GM21528 (cell line): ENCODE measurements around the gene ZC3HAV1.
"Not testable (repeated sequence)": the region's sequence is repeated elsewhere in the genome, so short reads cannot be mapped to it uniquely, and the experiment has no call there.

Source experiments
- ATAC-seq: cut with Tn5 transposase; IDR thresholded peaks from one replicate; pipeline ENCODE4 v1.9.1; 2021; ENCODE audit warnings: mild to moderate bottlenecking, moderate library complexity; ENCODE audit not compliant: unreplicated experiment, low FRiP score

Gene ZC3HAV1

GRCh38 chr7:139112741-139113250, 3.3 kb upstream of the ZC3HAV1 start:
- no peak for ATAC-seq

DNA sequence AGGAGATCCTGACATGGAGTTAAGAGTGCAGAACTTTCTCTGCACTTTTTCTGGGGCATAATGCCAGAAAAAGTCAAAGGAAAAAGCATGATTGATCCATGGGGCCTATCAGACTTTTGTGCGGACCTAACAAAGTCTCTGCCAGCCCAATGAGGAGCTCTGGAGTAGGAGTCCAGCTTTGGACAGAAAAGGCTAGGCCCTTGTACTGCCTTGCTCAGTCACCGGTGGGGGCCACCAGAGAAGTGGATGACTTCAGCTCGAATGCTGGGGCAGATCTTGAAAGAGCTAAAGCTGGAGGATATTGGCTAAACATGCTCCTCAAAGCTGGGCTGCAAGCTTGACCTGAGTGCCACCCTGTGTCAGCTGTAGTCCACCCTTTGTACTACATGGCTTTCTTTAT, 2.8 kb upstream of the ZC3HAV1 start:
- no peak for ATAC-seq

- no peak for ATAC-seq
Measured at GRCh38 chr7:139111811-139112301, 2.3 kb upstream of the ZC3HAV1 start.

DNA sequence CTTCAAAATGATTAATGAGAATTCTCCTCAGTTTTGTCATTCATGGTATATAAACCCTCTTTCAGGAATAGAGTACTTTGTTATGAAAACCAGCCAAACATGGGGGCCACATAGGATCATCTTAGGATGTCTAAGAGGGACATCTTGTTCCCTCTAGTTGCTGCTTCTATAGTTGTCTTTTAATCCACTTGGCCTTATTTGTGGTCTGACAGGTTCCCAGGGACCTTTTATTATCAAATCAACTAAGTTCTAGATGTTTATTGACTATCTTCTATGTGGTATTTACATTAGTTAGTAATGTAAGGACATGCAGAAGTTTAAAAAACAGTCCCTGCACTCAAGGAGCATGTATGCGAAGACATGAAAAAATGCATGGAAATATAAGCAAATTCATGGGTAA, 1.6 kb upstream of the ZC3HAV1 start:
- ATAC-seq = no peak

- ATAC-seq = no peak
Measured at GRCh38 chr7:139109983-139110411, 477 bp upstream of the ZC3HAV1 start.

DNA sequence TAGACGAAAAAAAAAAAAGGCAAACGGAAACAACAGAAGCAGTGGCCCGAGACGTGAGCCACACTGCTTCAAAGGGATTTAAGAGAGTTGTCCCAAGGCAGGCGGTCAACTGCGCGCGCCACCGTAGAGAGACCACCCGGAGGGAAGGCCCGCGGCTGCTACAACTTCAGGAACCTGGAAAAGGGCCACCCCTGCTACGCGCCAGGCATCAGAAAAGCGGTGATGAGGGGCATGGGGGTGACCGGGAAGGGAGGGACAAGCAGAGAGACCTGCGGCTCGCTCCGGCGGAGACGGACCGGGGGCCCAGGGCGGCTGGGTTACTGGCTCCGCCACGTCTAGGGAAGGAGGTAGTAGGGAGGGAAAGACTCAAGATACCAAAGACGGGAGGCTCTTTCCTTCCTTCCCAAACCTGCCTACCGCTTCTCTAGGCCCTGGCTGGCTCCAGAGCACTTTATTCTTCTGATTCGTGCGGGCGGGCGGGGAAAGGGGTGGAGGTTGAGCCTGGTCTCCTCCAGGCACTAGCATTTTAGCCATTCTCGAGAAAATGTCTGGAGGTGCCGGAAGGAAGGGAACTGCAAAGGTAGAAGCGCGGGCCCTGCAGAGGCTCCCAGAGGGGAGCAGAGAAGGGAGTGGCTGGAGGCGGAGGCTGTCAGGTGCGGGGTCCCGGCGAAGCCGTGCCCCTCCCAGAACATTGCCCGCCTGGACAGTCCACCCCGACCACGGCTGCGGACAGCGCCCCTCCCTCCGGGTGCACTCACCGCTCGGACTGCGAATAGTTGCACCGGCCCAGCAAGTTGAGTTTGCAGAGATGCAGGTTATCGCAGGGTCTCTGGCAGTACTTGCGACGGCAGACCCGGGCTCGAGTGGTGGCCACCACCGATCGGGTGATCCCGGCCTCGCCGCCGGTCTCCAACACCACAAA, 993 bp downstream of the ZC3HAV1 start:
- peak; percentile 24 for ATAC-seq

DNA sequence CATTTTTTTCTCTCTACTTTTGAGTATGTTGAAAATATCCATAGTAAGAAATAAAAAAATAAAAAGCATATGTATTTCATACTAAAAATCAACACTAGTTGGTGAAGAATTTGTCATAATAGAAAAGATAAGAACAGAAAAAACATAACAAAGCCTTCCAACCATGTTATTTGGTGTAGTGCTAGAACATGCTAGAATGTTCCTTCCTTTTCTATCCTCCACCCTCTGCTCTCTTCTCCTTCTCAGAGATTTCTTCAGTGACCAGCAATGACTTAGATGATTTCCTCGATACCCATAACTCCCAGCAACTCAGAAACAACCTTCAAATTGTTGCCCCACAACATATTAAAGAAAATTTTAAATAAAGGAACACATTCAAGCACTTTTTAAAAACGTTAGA, 2.6 kb downstream of the ZC3HAV1 start:
- no peak for ATAC-seq

- ATAC-seq = not testable (repeated sequence)
Measured at GRCh38 chr7:139106227-139106626, 3.3 kb downstream of the ZC3HAV1 start.

- no peak for ATAC-seq
Measured at GRCh38 chr7:139105484-139105883, 4.0 kb downstream of the ZC3HAV1 start.

DNA sequence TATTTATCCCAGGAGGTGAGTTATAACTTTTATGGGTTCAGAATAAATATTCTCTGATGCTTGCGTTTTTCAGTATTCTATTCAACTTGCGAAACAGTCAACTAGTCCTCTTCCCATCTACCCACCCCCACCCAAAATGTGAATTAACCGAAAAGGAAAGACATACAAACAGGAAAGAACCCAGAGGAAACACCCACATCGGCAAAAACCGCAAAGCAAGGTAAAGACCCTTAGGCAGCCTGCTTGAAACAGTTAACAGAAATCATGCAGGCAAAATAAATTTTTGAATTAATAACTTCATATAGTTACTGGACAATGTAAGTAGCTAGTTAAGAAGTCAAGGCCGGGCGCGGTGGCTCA, 5.4 kb downstream of the ZC3HAV1 start:
- no peak for ATAC-seq

DNA sequence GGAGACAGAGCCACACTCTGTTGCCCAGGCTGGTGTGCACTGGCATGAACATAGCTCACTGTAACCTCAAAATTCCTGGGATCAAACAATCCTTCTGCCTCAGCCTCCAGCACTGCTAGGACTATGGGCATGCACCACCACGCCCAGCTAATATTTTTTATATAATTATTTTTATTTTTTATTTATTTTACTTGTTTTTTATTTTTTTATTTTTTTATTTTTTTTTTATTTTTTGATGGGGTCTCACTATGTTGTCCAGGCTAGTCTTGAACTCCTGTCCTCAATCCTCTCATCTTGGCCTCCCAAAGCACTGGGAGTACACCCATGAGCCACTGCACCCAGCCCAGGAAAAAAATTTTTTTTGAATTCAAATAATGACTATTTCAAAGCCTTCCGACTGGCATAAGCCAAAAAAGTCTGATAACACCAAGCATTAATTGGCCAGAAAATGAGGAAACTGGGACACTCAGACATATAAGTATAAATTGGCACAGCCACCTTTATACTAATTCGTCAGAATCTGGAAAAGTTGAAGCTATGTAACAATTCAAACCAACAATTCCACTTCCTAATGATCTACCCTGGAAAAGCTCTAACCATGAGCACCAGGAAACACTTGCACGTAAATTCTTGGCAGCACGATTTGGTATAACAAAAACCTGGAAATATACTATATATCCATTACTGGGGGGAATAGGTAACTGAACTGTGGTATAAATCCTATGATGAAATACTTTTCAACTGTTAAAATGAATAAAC, 6.3 kb downstream of the ZC3HAV1 start:
- no peak for ATAC-seq

GRCh38 chr7:139101637-139102158, 7.8 kb downstream of the ZC3HAV1 start:
- ATAC-seq = not testable (repeated sequence)

- ATAC-seq = no peak
Measured at GRCh38 chr7:139099172-139099947, 10.2 kb downstream of the ZC3HAV1 start.

DNA sequence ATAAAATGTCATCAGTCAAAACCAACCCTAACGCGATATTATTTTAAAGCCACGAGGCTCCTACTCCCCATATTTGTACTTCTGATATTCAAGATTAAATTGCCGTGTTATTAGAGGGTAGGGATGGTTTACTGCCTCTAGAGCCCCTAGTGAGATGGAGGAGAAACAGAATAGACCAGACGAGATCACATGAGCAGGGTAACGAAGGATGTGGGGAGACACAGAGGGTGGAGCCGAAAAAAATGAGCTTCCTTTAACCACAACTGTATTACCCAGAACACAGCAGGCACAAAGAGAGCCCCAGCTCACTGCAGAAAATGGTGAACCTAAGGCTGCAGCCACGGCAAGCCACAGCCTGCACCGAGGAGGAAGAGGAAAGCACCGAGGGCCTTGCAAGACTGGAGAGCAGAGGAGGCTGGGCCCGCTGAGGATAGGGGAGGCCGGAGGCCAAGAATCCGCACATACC, 14.3 kb downstream of the ZC3HAV1 start:
- peak; percentile 98 for ATAC-seq

DNA sequence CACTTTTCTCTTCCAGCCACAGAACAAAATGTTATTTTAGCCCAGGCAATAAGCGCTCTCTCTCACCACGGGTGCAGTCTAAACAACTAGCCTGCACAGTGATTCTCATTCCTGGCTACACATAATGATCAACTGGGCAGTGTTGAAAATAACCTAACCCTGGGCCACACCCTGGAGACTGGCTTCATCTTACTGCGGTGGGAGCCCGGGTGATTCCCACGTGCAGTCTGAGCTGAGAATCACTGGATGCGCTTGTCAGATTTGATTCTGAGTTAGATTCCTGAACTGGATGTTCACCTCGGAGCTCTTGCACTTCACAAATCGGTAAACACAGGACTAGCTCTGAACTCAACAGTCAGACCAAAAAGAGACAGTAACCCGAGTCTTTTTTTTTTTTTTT, 14.9 kb downstream of the ZC3HAV1 start:
- peak; percentile 20 for ATAC-seq

- no peak for ATAC-seq
Measured at GRCh38 chr7:139094030-139094429, 15.5 kb downstream of the ZC3HAV1 start.

DNA sequence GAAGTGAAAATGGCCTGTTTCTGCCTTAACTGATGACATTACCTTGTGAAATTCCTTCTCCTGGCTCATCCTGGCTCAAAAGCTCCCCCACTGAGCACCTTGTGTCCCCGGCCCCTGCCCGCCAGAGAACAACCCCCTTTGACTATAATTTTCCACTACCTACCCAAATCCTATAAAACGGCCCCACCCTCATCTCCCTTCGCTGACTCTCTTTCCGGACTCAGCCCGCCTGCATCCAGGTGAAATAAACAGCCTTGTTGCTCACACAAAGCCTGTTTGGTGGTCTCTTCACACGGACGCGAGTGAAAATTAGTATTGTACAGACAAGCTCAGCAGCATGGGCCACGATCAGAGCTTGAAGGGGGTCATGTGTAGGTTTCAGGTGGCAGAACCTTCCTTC, 16.0 kb downstream of the ZC3HAV1 start:
- not testable (repeated sequence) for ATAC-seq

DNA sequence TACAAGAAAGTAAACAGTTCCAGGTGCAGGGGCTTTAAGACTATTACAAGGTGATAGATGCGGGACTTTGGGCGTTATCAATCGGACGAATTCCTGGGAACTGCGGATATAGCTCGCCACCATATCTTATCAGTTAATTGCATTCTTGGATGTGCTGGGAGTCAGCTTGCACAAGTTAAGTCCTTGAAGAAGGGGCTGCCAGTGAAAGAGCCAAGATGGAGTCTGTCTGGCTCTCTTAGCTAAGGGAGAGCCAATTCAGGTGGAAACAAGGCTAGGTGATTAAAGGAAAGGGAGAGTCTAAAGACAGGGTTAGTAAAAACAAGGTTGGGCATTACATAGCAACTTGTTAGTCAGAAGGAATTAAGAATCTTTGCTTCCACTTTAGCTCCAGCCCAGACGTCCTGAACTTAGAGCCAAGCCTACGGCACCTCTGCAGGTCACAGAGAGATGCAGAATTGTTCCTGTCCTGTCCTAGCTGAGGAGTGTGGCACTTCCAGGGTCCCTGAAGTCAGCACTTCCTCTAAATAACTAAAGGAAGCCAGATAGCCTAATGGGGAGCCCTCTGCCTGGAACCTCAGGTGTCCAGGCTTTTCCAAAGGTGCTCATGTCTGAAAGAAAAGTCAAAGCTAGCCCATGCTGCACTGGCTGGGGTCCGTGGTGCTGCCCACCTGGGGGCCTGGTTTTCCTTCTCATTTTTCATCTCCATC, 17.3 kb downstream of the ZC3HAV1 start:
- ATAC-seq = no peak

DNA sequence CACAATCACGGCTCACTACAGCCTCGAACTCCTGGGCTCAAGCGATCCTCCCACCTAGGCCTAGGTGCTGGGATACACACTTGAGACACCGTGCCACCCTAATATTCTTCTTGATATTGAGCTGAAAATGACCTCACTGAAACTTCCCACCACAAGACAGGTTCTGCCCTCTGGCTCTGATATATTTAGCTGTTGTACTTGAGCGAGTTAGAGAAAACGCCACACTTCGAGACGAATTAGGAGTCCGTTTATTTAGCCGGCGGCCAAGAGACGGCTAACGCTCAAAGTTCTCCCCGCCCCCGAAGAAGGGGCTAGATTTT, 17.9 kb downstream of the ZC3HAV1 start:
- no peak for ATAC-seq

DNA sequence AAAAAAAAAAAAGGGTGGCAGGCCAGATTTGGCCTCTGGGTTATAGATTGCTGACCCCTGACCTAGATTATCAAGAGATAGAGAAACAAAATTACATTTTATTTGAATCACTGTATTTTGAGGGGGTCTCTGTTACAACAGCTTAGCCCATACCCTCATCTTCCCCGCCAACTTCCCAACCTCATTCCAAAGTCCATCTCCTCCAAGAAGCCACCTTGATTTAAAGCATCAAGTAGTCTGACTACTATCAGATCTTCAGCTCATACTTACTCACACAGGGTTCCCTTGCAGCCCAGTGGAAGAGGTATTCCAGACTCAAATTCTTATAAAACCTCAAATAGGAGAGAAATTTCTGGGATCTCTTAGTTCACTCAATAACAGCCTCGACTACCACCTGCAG, 20.4 kb downstream of the ZC3HAV1 start:
- no peak for ATAC-seq
